ENCODE data around the gene SPTLC2.
A peak's percentile ranks its signal among the peaks of the same experiment; 100 is the strongest.

SPTLC2 gene

DNA sequence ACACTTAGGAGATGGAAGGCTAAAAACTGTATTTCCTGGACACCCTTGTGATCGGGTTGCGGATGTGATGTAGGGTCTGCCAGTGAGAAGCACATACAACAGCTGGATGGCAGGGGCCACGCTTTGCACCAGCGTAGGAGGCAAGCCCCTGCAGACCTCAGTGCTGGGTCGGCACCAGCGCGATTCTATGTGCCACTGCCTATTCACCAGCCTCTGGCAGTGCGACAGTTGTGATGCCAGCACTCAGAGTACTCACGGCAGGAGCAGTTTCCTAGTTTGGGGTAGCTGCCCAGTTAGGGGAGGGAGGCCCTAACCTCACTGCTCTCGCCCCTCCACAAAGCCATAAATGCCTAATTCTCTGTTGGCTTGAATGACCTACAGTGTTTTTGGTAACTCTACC lies 31.6 kb downstream of the SPTLC2 start:
- H3K79me2 ChIP-seq (ENCODE audit: low read length), result peaks cover 10% of the 10 kb centered on the region
- no peaks in the 10 kb centered on the region for H3K27me3 ChIP-seq (ENCODE audit: low read depth, low read length)
- no peak overlapping the region for H3K9ac ChIP-seq (ENCODE audit: low read length)
- no peaks in the 10 kb centered on the region for H3K9me3 ChIP-seq (ENCODE audit: insufficient read depth, low read length)
- no peak overlapping the region for H3K4me2 ChIP-seq (ENCODE audit: low read length)
- no peak overlapping the region for H3K4me3 ChIP-seq (ENCODE audit: low read length)
- H4K20me1 ChIP-seq (ENCODE audit: insufficient read depth, low read length), result peaks cover 11% of the 10 kb centered on the region; the same call in 1 of the 2 replicates
- TF ChIP-seq, protein P1, sequence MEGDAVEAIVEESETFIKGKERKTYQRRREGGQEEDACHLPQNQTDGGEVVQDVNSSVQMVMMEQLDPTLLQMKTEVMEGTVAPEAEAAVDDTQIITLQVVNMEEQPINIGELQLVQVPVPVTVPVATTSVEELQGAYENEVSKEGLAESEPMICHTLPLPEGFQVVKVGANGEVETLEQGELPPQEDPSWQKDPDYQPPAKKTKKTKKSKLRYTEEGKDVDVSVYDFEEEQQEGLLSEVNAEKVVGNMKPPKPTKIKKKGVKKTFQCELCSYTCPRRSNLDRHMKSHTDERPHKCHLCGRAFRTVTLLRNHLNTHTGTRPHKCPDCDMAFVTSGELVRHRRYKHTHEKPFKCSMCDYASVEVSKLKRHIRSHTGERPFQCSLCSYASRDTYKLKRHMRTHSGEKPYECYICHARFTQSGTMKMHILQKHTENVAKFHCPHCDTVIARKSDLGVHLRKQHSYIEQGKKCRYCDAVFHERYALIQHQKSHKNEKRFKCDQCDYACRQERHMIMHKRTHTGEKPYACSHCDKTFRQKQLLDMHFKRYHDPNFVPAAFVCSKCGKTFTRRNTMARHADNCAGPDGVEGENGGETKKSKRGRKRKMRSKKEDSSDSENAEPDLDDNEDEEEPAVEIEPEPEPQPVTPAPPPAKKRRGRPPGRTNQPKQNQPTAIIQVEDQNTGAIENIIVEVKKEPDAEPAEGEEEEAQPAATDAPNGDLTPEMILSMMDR (IDR thresholded peaks at IDR 0.05; ENCODE audit: low read depth, low read length), result no peak
- TF ChIP-seq EZH2phosphoT487 (IDR thresholded peaks at IDR 0.05; ENCODE audit: low read depth), result no peak
- peaks cover 16% of the 10 kb centered on the region for H3K4me1 ChIP-seq (ENCODE audit: low read length)
- H3K36me3 ChIP-seq (replicated peaks; ENCODE audit: low read depth, low read length), result no peaks in the 10 kb centered on the region
- no peak overlapping the region for H2AFZ ChIP-seq (ENCODE audit: low read depth, low read length)
- H3K27ac ChIP-seq (ENCODE audit: low read length), result no peak overlapping the region

DNA sequence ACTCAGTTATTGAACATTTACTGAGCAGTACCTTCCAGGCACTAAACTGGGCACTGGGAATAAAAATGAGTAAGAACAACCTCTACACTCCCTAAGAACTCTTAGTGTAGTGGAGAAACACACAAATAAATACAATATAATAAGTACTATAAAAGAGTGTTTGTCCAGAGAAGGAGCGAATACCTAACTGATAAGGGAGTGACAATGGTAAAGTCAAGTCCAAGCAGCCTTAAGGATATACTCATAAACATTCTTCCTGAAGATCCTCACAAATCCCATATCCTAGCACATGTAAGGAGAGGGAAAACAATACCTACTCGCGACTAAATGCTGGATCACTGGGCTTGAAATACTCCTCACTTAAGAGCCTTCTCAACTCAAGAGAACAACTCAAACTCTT lies 32.8 kb downstream of the SPTLC2 start:
- Histone ChIP-seq H3K4me2 (ENCODE audit: low read length) (no peak overlapping the region), H3K9ac (ENCODE audit: low read length) (no peak overlapping the region), H3K4me3 (ENCODE audit: low read length) (no peak overlapping the region), H3K27me3 (ENCODE audit: low read depth, low read length) (no peaks in the 10 kb centered on the region), H4K20me1 (ENCODE audit: insufficient read depth, low read length) (peaks cover 11% of the 10 kb centered on the region; the same call in 1 of the 2 replicates), H2AFZ (ENCODE audit: low read depth, low read length) (no peak overlapping the region), H3K36me3 (replicated peaks; ENCODE audit: low read depth, low read length) (no peaks in the 10 kb centered on the region), H3K4me1 (ENCODE audit: low read length) (peaks cover 13% of the 10 kb centered on the region), H3K79me2 (ENCODE audit: low read length) (peaks cover 14% of the 10 kb centered on the region), H3K27ac (ENCODE audit: low read length) (no peak overlapping the region), H3K9me3 (ENCODE audit: insufficient read depth, low read length) (0 out of 2 replicates have a peak, but pooled peaks cover 3% of the 10 kb centered on the region)
- no peak for TF ChIP-seq EZH2phosphoT487 (IDR thresholded peaks at IDR 0.05; ENCODE audit: low read depth)
- TF ChIP-seq, protein P1 (IDR thresholded peaks at IDR 0.05; ENCODE audit: low read depth, low read length), result no peak

DNA sequence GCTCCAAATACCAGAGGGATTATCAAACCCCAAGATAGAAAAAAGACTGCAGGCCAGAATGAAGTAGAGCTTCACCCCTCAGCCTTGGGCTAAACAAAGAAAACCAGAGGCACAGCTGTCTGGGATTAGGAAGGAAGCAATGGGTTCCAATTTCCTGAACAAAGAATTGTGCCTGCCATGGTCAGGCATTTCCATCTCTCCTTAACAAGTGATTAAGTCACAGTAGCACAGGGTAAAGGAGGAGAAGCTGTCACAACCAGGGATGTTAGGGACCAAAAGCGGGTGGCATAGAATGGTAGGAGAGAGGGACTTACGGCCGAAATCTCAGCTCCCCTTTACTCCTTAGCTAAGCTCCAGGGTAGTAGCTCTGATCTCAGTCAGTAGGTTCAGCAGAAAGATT lies 33.9 kb downstream of the SPTLC2 start:
- TF ChIP-seq, protein P1 (IDR thresholded peaks at IDR 0.05; ENCODE audit: low read depth, low read length), result no peak
- TF ChIP-seq EZH2phosphoT487 (IDR thresholded peaks at IDR 0.05; ENCODE audit: low read depth), result no peak
- Histone ChIP-seq H3K9ac (ENCODE audit: low read length) (no peak overlapping the region), H3K36me3 (replicated peaks; ENCODE audit: low read depth, low read length) (no peaks in the 10 kb centered on the region), H3K4me1 (ENCODE audit: low read length) (peaks cover 13% of the 10 kb centered on the region), H3K9me3 (ENCODE audit: insufficient read depth, low read length) (0 out of 2 replicates have a peak, but pooled peaks cover 3% of the 10 kb centered on the region), H3K4me2 (ENCODE audit: low read length) (no peak overlapping the region), H2AFZ (ENCODE audit: low read depth, low read length) (no peak overlapping the region), H3K79me2 (ENCODE audit: low read length) (peaks cover 14% of the 10 kb centered on the region), H4K20me1 (ENCODE audit: insufficient read depth, low read length) (peaks cover 11% of the 10 kb centered on the region; the same call in 1 of the 2 replicates), H3K27ac (ENCODE audit: low read length) (no peak overlapping the region), H3K4me3 (ENCODE audit: low read length) (no peak overlapping the region), H3K27me3 (ENCODE audit: low read depth, low read length) (no peaks in the 10 kb centered on the region)

DNA sequence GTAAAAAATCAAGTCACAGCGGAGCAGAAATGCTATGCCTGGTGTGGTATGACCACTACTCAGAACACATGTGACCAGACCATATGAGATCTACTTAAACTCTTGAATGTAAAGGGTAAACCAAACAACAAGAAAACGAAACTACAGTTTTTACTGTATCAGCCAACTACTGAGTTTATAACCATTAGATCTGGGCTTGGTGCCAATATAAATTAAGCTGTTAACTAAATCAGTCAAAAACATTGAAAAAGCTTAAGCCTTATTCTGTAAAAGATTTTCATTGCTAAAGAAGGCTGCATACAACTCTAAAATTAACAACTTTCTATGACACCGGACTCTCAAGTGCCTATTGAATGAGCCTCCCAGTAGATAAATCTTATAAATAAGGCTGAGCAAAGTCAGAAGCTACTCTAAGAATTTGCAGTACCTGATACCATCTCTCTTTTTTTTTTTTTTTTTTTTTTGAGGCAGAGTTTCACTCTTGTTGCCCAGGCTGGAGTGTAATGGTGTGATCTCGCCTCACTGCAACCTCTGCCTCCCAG lies 35.4 kb downstream of the SPTLC2 start:
- Histone ChIP-seq H3K4me1 (ENCODE audit: low read length) (peaks cover 13% of the 10 kb centered on the region), H3K9ac (ENCODE audit: low read length) (no peak overlapping the region), H2AFZ (ENCODE audit: low read depth, low read length) (no peak overlapping the region), H3K4me3 (ENCODE audit: low read length) (peak overlapping the region; percentile 45; the same call in 1 of the 2 replicates), H3K27ac (ENCODE audit: low read length) (no peak overlapping the region), H3K4me2 (ENCODE audit: low read length) (peak overlapping the region; percentile 73), H4K20me1 (ENCODE audit: insufficient read depth, low read length) (peaks cover 11% of the 10 kb centered on the region; the same call in 1 of the 2 replicates), H3K79me2 (ENCODE audit: low read length) (peaks cover 14% of the 10 kb centered on the region), H3K9me3 (ENCODE audit: insufficient read depth, low read length) (0 out of 2 replicates have a peak, but pooled peaks cover 3% of the 10 kb centered on the region), H3K36me3 (replicated peaks; ENCODE audit: low read depth, low read length) (peaks cover 2% of the 10 kb centered on the region), H3K27me3 (ENCODE audit: low read depth, low read length) (no peaks in the 10 kb centered on the region)
- TF ChIP-seq, protein P1 (IDR thresholded peaks at IDR 0.05; ENCODE audit: low read depth, low read length), result no peak
- no peak for TF ChIP-seq EZH2phosphoT487 (IDR thresholded peaks at IDR 0.05; ENCODE audit: low read depth)

Data from OCI-LY3 (cell line).